ENCODE measurements around the gene FGFBP1.

FGFBP1 gene

DNA sequence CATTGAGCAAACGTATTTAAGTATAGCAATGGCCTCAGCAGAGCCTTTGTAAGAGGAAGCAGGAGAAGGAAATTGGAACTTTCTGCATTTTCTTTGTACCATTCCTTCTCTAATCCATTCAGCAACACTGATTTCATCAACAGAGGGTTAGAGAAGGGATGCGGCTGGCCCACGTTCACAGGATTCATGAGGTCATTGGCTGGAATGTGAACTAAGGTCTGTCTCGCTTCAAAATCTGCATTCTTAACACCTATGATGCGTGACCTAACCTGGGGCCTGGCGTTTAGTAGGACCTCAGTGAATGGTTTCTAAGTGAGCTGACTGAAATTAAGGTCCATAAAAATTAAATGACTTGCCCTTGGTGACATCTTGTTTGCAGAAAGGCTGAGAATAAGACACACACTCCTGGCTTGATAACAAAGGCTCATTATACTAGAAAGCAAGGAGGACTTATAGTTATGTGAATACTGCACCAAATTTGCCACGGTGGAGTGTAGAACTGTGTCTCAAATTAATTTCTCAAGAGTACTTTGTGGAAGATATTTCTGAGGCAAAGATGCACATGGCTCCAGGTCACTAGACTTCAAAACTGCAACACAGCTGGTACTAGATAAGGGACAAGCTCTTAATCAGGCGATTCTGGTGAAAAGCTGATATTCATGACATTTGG is 25.4 kb downstream of the FGFBP1 start:
- no peaks in the 10 kb centered on the region for H3K36me3 ChIP-seq (ENCODE audit: control insufficient read depth in 2 of 2, insufficient read depth in 1 of 2, low read length in 2 of 2)
- ChIA-PET POLR2A (no interaction called here), CTCF (interaction anchor here (1.0 to 1.2 kb wide), 2 partner anchors 31 to 108 kb away, joined by 3 to 4 read pairs; no protein-coding TSS in a partner anchor)
- H3K9me3 ChIP-seq (ENCODE audit: control insufficient read depth, insufficient read depth, low read depth, low read length): no peaks in the 10 kb centered on the region
- H3K27ac ChIP-seq (ENCODE audit: extremely low read depth, low read depth, low read length): no peak overlapping the region
- no peak overlapping the region for H3K4me3 ChIP-seq (ENCODE audit: low read depth, low read length)
- TF ChIP-seq ZNF169 (tag by site-specific recombination; IDR thresholded peaks at IDR 0.05): no peak
- no peak for TF ChIP-seq EGR2 (tag by site-specific recombination; IDR thresholded peaks at IDR 0.05; ENCODE audit: low read depth)
- TF ChIP-seq ZNF423 (tag by site-specific recombination; IDR thresholded peaks at IDR 0.05): no peak
- TF ChIP-seq ZNF837 (tag by site-specific recombination; IDR thresholded peaks at IDR 0.05): no peak
- TF ChIP-seq ZFHX2 (tag by site-specific recombination; conservative IDR thresholded peaks at IDR 0.05): no peak
- TF ChIP-seq ZFP3 (tag by site-specific recombination; IDR thresholded peaks at IDR 0.05; ENCODE audit: low read depth): no peak
- no peak for TF ChIP-seq ZNF132 (tag by site-specific recombination; IDR thresholded peaks at IDR 0.05; ENCODE audit: borderline replicate concordance)
- TF ChIP-seq, protein P1, sequence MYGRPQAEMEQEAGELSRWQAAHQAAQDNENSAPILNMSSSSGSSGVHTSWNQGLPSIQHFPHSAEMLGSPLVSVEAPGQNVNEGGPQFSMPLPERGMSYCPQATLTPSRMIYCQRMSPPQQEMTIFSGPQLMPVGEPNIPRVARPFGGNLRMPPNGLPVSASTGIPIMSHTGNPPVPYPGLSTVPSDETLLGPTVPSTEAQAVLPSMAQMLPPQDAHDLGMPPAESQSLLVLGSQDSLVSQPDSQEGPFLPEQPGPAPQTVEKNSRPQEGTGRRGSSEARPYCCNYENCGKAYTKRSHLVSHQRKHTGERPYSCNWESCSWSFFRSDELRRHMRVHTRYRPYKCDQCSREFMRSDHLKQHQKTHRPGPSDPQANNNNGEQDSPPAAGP (tag by site-specific recombination; IDR thresholded peaks at IDR 0.05): no peak
- no peak for TF ChIP-seq SP3 (tag by site-specific recombination; IDR thresholded peaks at IDR 0.05)
- TF ChIP-seq, protein P2, sequence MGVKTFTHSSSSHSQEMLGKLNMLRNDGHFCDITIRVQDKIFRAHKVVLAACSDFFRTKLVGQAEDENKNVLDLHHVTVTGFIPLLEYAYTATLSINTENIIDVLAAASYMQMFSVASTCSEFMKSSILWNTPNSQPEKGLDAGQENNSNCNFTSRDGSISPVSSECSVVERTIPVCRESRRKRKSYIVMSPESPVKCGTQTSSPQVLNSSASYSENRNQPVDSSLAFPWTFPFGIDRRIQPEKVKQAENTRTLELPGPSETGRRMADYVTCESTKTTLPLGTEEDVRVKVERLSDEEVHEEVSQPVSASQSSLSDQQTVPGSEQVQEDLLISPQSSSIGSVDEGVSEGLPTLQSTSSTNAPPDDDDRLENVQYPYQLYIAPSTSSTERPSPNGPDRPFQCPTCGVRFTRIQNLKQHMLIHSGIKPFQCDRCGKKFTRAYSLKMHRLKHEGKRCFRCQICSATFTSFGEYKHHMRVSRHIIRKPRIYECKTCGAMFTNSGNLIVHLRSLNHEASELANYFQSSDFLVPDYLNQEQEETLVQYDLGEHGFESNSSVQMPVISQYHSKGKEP (tag by site-specific recombination; IDR thresholded peaks at IDR 0.05): no peak
- TF ChIP-seq ZNF707 (tag by site-specific recombination; IDR thresholded peaks at IDR 0.05): no peak
- H3K4me1 ChIP-seq (ENCODE audit: control insufficient read depth, insufficient read depth, low read length): no peaks in the 10 kb centered on the region

DNA sequence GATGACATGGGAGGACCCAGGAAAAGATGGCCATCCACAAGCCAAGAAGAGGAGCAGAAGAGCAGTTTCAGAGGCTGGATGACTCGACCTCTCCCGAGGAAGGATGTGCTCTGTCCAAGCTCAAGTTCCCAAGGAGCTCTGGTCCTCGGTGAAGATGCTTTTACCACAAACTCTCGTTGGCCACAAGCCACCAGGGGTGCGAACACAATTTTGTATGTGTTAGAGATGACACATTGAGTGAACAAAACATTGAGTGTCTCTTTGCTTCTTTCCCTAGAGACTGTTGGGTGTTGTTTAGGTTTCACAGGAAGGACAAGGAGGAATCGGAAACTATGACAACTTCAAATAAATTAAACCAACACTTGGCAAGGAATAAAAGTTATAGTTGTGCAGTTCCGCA is 26.3 kb downstream of the FGFBP1 start:
- H3K4me3 ChIP-seq (ENCODE audit: low read depth, low read length): no peak overlapping the region
- H3K9me3 ChIP-seq (ENCODE audit: control insufficient read depth, insufficient read depth, low read depth, low read length): no peaks in the 10 kb centered on the region
- ChIA-PET POLR2A (no interaction called here), CTCF (no interaction called here)
- no peaks in the 10 kb centered on the region for H3K4me1 ChIP-seq (ENCODE audit: control insufficient read depth, insufficient read depth, low read length)
- no peaks in the 10 kb centered on the region for H3K36me3 ChIP-seq (ENCODE audit: control insufficient read depth in 2 of 2, insufficient read depth in 1 of 2, low read length in 2 of 2)
- no peak for TF ChIP-seq KLF10 (tag by site-specific recombination; IDR thresholded peaks at IDR 0.05)
- TF ChIP-seq ZNF777 (tag by site-specific recombination; IDR thresholded peaks at IDR 0.05; ENCODE audit: borderline replicate concordance): no peak
- H3K27ac ChIP-seq (ENCODE audit: extremely low read depth, low read depth, low read length): no peak overlapping the region

DNA sequence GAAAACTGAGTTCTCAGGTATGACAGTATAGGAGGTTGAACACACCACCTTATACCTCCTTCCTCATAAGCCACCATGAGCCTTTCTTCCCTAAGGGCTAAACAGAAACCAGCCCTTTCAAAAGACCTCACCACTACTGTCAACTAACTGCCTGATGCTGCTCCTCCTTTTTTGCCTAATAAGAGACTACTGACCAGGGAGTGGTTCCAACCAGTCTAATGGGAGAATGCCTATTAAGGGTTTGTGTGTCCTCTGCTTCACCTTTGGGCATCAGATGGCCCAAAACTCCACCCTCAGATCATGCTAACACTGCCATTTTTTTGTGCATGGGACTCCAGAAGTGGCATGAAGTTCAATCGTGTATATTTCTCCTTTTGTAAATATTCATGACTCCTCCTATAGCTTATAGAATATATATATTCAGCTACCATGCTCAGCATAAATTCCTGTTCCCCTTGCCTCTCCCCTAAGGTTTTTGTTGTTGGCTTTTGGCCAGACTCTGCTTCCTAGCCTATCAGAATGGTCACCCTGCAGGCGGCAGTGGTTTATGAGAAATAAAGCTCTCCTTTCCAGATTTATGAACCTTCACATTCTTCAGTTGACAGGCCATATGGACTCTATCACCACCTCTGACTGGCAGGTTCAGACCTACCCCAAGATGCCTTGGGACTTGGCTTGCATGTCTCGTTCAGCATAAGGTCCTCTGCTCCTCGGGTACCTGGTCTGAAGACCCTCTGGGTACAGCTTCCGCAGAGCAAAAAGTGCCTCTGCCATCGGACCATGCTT is 28.2 kb downstream of the FGFBP1 start:
- H3K36me3 ChIP-seq (ENCODE audit: control insufficient read depth in 2 of 2, insufficient read depth in 1 of 2, low read length in 2 of 2): no peaks in the 10 kb centered on the region
- no peaks in the 10 kb centered on the region for H3K9me3 ChIP-seq (ENCODE audit: control insufficient read depth, insufficient read depth, low read depth, low read length)
- CTCF ChIA-PET: interaction anchor here (0.6 to 1.0 kb wide), 3 partner anchors 45 to 284 kb away, joined by 3 to 4 read pairs (median 3); no protein-coding TSS in a partner anchor
- no peak overlapping the region for H3K27ac ChIP-seq (ENCODE audit: extremely low read depth, low read depth, low read length)
- TF ChIP-seq, protein P3, sequence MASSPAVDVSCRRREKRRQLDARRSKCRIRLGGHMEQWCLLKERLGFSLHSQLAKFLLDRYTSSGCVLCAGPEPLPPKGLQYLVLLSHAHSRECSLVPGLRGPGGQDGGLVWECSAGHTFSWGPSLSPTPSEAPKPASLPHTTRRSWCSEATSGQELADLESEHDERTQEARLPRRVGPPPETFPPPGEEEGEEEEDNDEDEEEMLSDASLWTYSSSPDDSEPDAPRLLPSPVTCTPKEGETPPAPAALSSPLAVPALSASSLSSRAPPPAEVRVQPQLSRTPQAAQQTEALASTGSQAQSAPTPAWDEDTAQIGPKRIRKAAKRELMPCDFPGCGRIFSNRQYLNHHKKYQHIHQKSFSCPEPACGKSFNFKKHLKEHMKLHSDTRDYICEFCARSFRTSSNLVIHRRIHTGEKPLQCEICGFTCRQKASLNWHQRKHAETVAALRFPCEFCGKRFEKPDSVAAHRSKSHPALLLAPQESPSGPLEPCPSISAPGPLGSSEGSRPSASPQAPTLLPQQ (tag by site-specific recombination; IDR thresholded peaks at IDR 0.05): no peak
- TF ChIP-seq ZFHX2 (tag by site-specific recombination; conservative IDR thresholded peaks at IDR 0.05) (no peak), ZNF169 (tag by site-specific recombination; IDR thresholded peaks at IDR 0.05) (no peak), ZNF138 (tag by site-specific recombination; IDR thresholded peaks at IDR 0.05; ENCODE audit: borderline replicate concordance) (no peak)
- H3K4me3 ChIP-seq (ENCODE audit: low read depth, low read length): no peak overlapping the region
- no peaks in the 10 kb centered on the region for H3K4me1 ChIP-seq (ENCODE audit: control insufficient read depth, insufficient read depth, low read length)
- POLR2A ChIA-PET: no interaction called here

All from HEK293 (cell line).